Skin epidermis (tissue), 12 donors: ENCODE measurements around the gene RPL5.

Experiments
- H3K27ac ChIP-seq, 21 experiments: fragments of 200-600 bp; sonication (generic) in 11 of 21; one replicate each; pipeline ENCODE4 v1.5.0; 2020; ENCODE audit warnings: mild to moderate bottlenecking in 3 of 21, inconsistent platforms in 2 of 21, moderate library complexity in 2 of 21
- H3K4me3 ChIP-seq, 7 experiments: fragments of 200-600 bp; sonication (generic) in 2 of 7; one replicate each; pipeline ENCODE4 v1.5.0; 2020; ENCODE audit warnings: inconsistent platforms in 2 of 7, mild to moderate bottlenecking in 2 of 7, moderate library complexity in 1 of 7

RPL5 gene

GRCh38 chr1:92850019-92850418 lies 18.2 kb downstream of the RPL5 start:
- Histone ChIP-seq H3K4me3 (no peak overlapping the region), H3K27ac (no peak overlapping the region)

GRCh38 chr1:92851729-92852128 lies 19.9 kb downstream of the RPL5 start:
- Histone ChIP-seq H3K4me3 (no peak overlapping the region), H3K27ac (no peak overlapping the region)

GRCh38 chr1:92853299-92853698 lies 21.5 kb downstream of the RPL5 start:
- no peak overlapping the region for H3K4me3 ChIP-seq
- H3K27ac ChIP-seq = no peak overlapping the region

- Histone ChIP-seq H3K27ac (no peak overlapping the region), H3K4me3 (no peak overlapping the region)
Measured at GRCh38 chr1:92854101-92854785, 22.4 kb downstream of the RPL5 start.

GRCh38 chr1:92855236-92855635 lies 23.4 kb downstream of the RPL5 start:
- H3K4me3 ChIP-seq = no peak overlapping the region
- H3K27ac ChIP-seq = no peak overlapping the region

GRCh38 chr1:92857817-92858216 lies 26.0 kb downstream of the RPL5 start:
- Histone ChIP-seq H3K27ac (no peak overlapping the region), H3K4me3 (no peak overlapping the region)

- H3K4me3 ChIP-seq = peak overlapping the region in 2 of 7 experiments; percentile 4 to 10
- H3K27ac ChIP-seq = no peak overlapping the region
Measured at GRCh38 chr1:92858564-92859399, 26.9 kb downstream of the RPL5 start.

- peak overlapping the region in 1 of 7 experiments; percentile 4 for H3K4me3 ChIP-seq
- H3K27ac ChIP-seq = no peak overlapping the region
Measured at GRCh38 chr1:92859400-92860039, 27.7 kb downstream of the RPL5 start.

GRCh38 chr1:92862605-92863004 lies 30.8 kb downstream of the RPL5 start:
- Histone ChIP-seq H3K27ac (no peak overlapping the region), H3K4me3 (no peak overlapping the region)

- H3K27ac ChIP-seq = no peak overlapping the region
- H3K4me3 ChIP-seq = no peak overlapping the region
Measured at GRCh38 chr1:92864131-92864530, 32.3 kb downstream of the RPL5 start.

- no peak overlapping the region for H3K27ac ChIP-seq
- H3K4me3 ChIP-seq = no peak overlapping the region
Measured at GRCh38 chr1:92870591-92870990, 38.8 kb downstream of the RPL5 start.

- no peak overlapping the region for H3K27ac ChIP-seq
- no peak overlapping the region for H3K4me3 ChIP-seq
Measured at GRCh38 chr1:92872719-92873118, 40.9 kb downstream of the RPL5 start.

GRCh38 chr1:92874987-92875386 lies 43.1 kb downstream of the RPL5 start:
- no peak overlapping the region for H3K27ac ChIP-seq
- no peak overlapping the region for H3K4me3 ChIP-seq

GRCh38 chr1:92876351-92876750 lies 44.5 kb downstream of the RPL5 start:
- Histone ChIP-seq H3K4me3 (no peak overlapping the region), H3K27ac (no peak overlapping the region)

- Histone ChIP-seq H3K27ac (peak overlapping the region in 4 of 21 experiments; percentile 20 to 56 (median 28)), H3K4me3 (no peak overlapping the region)
Measured at GRCh38 chr1:92877081-92877711, 45.4 kb downstream of the RPL5 start.

GRCh38 chr1:92877792-92878191 lies 46.0 kb downstream of the RPL5 start:
- Histone ChIP-seq H3K4me3 (no peak overlapping the region), H3K27ac (peak overlapping the region in 4 of 21 experiments; percentile 20 to 56 (median 28))

- H3K4me3 ChIP-seq = no peak overlapping the region
- no peak overlapping the region for H3K27ac ChIP-seq
Measured at GRCh38 chr1:92879316-92879968, 47.6 kb downstream of the RPL5 start.

- Histone ChIP-seq H3K27ac (no peak overlapping the region), H3K4me3 (no peak overlapping the region)
Measured at GRCh38 chr1:92881391-92881790, 49.6 kb downstream of the RPL5 start.

GRCh38 chr1:92882819-92883218 lies 51.0 kb downstream of the RPL5 start:
- H3K4me3 ChIP-seq = no peak overlapping the region
- H3K27ac ChIP-seq = peak overlapping the region in 5 of 21 experiments; percentile 4 to 64 (median 40)

GRCh38 chr1:92883297-92883696 lies 51.5 kb downstream of the RPL5 start:
- Histone ChIP-seq H3K27ac (peak overlapping the region in 5 of 21 experiments; percentile 4 to 64 (median 40)), H3K4me3 (no peak overlapping the region)
